Brain microvascular endothelial cell (primary cell): Measurements from ENCODE around the gene PKD2L2.
"Not testable (repeated sequence)": the region's sequence is repeated elsewhere in the genome, so short reads cannot be mapped to it uniquely, and the experiment has no call there.

Experiments
- DNase-seq: peaks from one replicate; pipeline ENCODE4 v3.0.0-alpha.2; 2020
- H3K27ac ChIP-seq: fragments of 250-450 bp; sonication (Bioruptor Pico); 2 replicates; pipeline ENCODE4 v1.5.1; 2020; ENCODE audit warnings: mild to moderate bottlenecking, moderate library complexity
- H3K27me3 ChIP-seq: fragments of 250-450 bp; sonication (Bioruptor Pico); replicated peaks from 2 replicates; pipeline ENCODE4 v1.5.1; 2020; ENCODE audit warnings: mild to moderate bottlenecking
- H3K36me3 ChIP-seq: fragments of 250-450 bp; sonication (Bioruptor Pico); replicated peaks from 2 replicates; pipeline ENCODE4 v1.5.1; 2020; ENCODE audit warnings: mild to moderate bottlenecking
- H3K4me3 ChIP-seq: 2 replicates; pipeline ENCODE4 v1.5.1; 2011; ENCODE audit warnings: low read depth, mild to moderate bottlenecking, control low read depth, low read length, moderate library complexity
- CTCF ChIP-seq: IDR thresholded peaks from 2 replicates; pipeline ENCODE4 v1.5.1; 2011; ENCODE audit warnings: low read depth, mild to moderate bottlenecking, moderate library complexity, low read length, control low read depth, inconsistent platforms; ENCODE audit errors: missing control alignments
- in situ Hi-C: cut with HindIII; loops from 2 replicates; pipeline ENCODE4 v1.10.0; 2017; ENCODE audit warnings: low sequenced_read_pairs, low pct_ligation_motif_present

Gene PKD2L2

GRCh38 chr5:137856201-137856600 lies 33.1 kb upstream of the PKD2L2 start:
- no peaks in the 10 kb centered on the region for H3K27me3 ChIP-seq
- TF ChIP-seq CTCF, result no peak
- H3K36me3 ChIP-seq, result no peaks in the 10 kb centered on the region
- DNase-seq, result no peak
- no peak overlapping the region for H3K4me3 ChIP-seq
- in situ Hi-C loops, result no loop called here
- no peak overlapping the region for H3K27ac ChIP-seq

DNA sequence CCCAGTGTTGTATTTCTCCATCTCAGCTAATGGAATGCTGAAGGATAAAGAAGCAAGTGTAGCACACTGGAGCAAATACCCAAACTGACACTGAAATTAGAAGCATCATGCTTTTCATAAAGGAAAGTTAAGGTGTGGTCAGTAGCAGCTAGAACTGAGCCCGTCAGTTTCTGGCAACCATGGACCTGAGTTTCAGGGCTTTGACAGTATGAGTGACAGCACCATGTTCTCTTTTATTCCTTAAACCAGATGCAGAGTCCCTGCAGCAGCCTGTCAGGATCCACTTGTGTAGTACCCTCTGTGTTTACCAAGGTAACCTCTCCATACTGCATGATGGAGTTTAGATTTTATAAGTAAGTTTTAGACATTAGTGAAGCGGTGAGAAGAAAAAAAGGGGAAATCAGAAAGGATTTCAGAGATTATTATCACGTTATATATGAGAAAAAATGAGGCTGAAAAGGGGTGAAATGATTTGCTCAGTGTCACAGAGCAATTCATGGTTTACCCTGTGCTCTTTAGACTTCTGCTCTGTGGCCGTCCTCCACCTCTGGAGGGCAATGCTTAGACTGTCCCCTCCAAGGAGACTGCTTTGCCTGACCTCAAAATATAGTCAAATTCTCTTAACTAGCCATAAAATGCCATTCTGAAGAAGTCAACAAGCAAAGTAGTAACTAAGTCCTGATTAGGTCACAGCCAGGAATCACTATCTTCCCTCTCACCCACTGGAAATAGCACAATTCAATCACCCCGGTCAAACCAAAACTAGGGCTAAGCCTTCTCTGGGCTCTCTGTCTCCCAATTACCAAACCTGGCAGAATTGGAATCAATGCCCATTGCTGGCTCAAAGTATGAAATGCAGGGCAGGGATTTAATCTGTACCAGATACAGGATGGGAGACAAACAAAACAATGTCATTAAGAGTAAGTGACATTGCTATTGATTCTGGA lies 32.1 kb upstream of the PKD2L2 start:
- Histone ChIP-seq H3K27ac (no peak overlapping the region), H3K4me3 (no peak overlapping the region), H3K27me3 (no peaks in the 10 kb centered on the region), H3K36me3 (no peaks in the 10 kb centered on the region)
- TF ChIP-seq CTCF, result no peak
- DNase-seq, result no peak
- in situ Hi-C loops, result no loop called here

DNA sequence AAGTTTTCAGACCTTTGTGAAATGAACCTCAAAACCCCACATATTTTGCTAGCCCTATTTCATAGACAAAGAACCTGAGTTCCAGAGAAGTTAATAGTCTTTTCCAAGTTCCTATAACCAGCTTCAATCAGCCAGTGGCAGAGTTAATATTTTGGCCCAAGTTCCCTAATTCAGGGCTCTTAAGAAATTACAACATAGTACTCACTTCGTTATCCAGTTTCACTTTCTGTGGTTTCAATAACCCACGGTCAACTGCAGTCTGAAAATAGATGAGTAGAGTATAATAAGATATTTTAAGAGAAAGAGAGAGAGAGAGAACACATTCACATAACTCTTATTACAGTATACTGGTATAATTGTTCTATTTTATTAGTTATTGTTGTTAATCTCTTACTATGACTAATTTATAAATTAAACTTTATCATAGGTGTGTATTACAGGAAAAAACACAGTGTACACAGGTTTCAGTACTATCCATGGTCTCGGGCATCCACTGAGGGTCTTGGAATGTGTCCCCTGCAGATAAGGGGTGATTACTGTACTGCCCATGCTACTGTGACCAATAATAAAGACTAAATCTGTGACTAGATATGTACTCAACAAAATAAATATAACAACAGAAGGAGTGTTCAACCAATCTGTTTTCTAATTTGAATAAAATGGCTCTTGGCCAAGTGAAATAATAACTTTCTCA lies 30.9 kb upstream of the PKD2L2 start:
- peak; percentile 9 for DNase-seq
- H3K4me3 ChIP-seq, result no peak overlapping the region
- H3K27me3 ChIP-seq, result no peaks in the 10 kb centered on the region
- no peak for TF ChIP-seq CTCF
- in situ Hi-C loops, result no loop called here
- H3K27ac ChIP-seq, result no peak overlapping the region
- no peaks in the 10 kb centered on the region for H3K36me3 ChIP-seq

- H3K27ac ChIP-seq, result no peak overlapping the region
- TF ChIP-seq CTCF, result no peak
- in situ Hi-C loops, result no loop called here
- H3K4me3 ChIP-seq, result no peak overlapping the region
- no peaks in the 10 kb centered on the region for H3K27me3 ChIP-seq
- no peaks in the 10 kb centered on the region for H3K36me3 ChIP-seq
- DNase-seq, result no peak
These were observed 30.3 kb upstream of the PKD2L2 start for GRCh38 chr5:137858954-137859353.

DNA sequence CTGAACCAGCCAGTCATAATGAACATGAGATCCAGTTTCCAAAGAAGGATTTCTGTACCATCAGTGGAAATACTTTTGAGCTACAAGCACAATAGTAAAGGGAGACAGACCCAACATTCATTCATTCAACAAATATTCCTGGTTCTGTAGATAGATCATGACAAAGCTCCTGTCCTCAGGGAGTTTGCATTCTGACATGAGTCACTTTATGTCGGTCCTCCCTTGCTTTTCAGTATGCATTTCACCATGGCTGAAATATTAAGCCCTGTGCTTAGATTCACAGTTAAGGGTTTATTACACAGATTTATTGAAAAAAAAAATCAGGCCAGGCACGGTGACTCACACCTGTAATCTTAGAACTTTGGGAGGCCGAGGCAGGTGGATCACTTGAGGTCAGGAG lies 27.0 kb upstream of the PKD2L2 start:
- no peak overlapping the region for H3K4me3 ChIP-seq
- TF ChIP-seq CTCF, result no peak

GRCh38 chr5:137863653-137864052 lies 25.6 kb upstream of the PKD2L2 start:
- H3K27me3 ChIP-seq, H3K36me3 ChIP-seq, in situ Hi-C loops, H3K27ac ChIP-seq, DNase-seq, H3K4me3 ChIP-seq: not testable (repeated sequence)

More for the DNA sequence above, 27.0 kb upstream of the PKD2L2 start:
- in situ Hi-C loops, result no loop called here
- Histone ChIP-seq H3K27me3 (no peaks in the 10 kb centered on the region), H3K27ac (no peak overlapping the region), H3K36me3 (no peaks in the 10 kb centered on the region)
- DNase-seq, result no peak
